NCI-H2196 (cell line): ENCODE results near the gene RNGTT.

ENCODE experiments used
- DNase-seq: peaks from one replicate; lab custom pipeline; 2025; ENCODE audit not compliant: unreplicated experiment; lab: John Stamatoyannopoulos, UW

Gene RNGTT

GRCh38 chr6:88566746-88567534, 396.5 kb downstream of the RNGTT start:
- no peak for DNase-seq

- DNase-seq = no peak
These were observed 397.6 kb downstream of the RNGTT start for GRCh38 chr6:88565836-88566235.

- DNase-seq = no peak
These were observed 398.0 kb downstream of the RNGTT start for GRCh38 chr6:88565409-88565811.

GRCh38 chr6:88563277-88563625, 400.2 kb downstream of the RNGTT start:
- no peak for DNase-seq

GRCh38 chr6:88562353-88563276, 400.8 kb downstream of the RNGTT start:
- DNase-seq = no peak

GRCh38 chr6:88561954-88562315, 401.5 kb downstream of the RNGTT start:
- DNase-seq = no peak

- no peak for DNase-seq
These were observed 402.1 kb downstream of the RNGTT start for GRCh38 chr6:88561034-88561953.
